GM23338 (cell line): ENCODE results near the gene MPRIP. TPM values are rescaled to one million over a fixed set of nuclear protein-coding genes. Genes with fewer than 3 reads are reported as not detected.

Source experiments
- ATAC-seq: fragments of 200-7000 bp; cut with Tn5 transposase; 3 replicates; pipeline ENCODE4 v1.9.1; 2020
- DNase-seq: peaks from one replicate; pipeline ENCODE4 v3.0.0-alpha.2; 2015; ENCODE audit warnings: low spot score
- H2AFZ ChIP-seq: fragments of 200-600 bp; sonication (generic); 2 replicates; pipeline ENCODE4 v1.8.0; 2016; ENCODE audit warnings: antibody characterized with exemption, mild to moderate bottlenecking, moderate library complexity
- H3F3A ChIP-seq: fragments of 200-600 bp; sonication (generic); replicated peaks from 2 replicates; pipeline ENCODE4 v1.8.0; 2017; ENCODE audit warnings: antibody characterized with exemption, mixed run types, low read depth
- H3K27ac ChIP-seq: fragments of 200-600 bp; sonication (generic); 2 replicates; pipeline ENCODE4 v1.6.1; 2016; ENCODE audit warnings: low read depth
- H3K27me3 ChIP-seq: fragments of 200-600 bp; sonication (generic); 2 replicates; pipeline ENCODE4 v1.8.0; 2016; ENCODE audit warnings: mild to moderate bottlenecking, mixed run types, moderate library complexity; ENCODE audit not compliant: insufficient read depth
- H3K36me3 ChIP-seq: fragments of 200-600 bp; sonication (generic); 2 replicates; pipeline ENCODE4 v1.8.0; 2016; ENCODE audit warnings: mild to moderate bottlenecking; ENCODE audit not compliant: insufficient read depth
- H3K4me1 ChIP-seq: fragments of 200-600 bp; sonication (generic); 2 replicates; pipeline ENCODE4 v1.8.0; 2016; ENCODE audit warnings: mild to moderate bottlenecking, moderate library complexity; ENCODE audit not compliant: insufficient read depth
- H3K4me2 ChIP-seq: fragments of 200-600 bp; sonication (generic); 2 replicates; pipeline ENCODE4 v1.7.1; 2017; ENCODE audit warnings: mixed run types
- H3K4me3 ChIP-seq: fragments of 200-600 bp; sonication (generic); 2 replicates; pipeline ENCODE4 v1.6.1; 2016; ENCODE audit warnings: mixed run types
- H3K79me2 ChIP-seq: fragments of 200-600 bp; sonication (generic); replicated peaks from 2 replicates; pipeline ENCODE4 v1.8.0; 2017; ENCODE audit warnings: mild to moderate bottlenecking; ENCODE audit not compliant: insufficient read depth
- H3K9me2 ChIP-seq: fragments of 200-600 bp; sonication (generic); 2 replicates; pipeline ENCODE4 v1.8.0; 2017; ENCODE audit not compliant: insufficient read depth
- H4K20me1 ChIP-seq: fragments of 200-600 bp; sonication (generic); replicated peaks from 2 replicates; pipeline ENCODE4 v1.8.0; 2017; ENCODE audit warnings: mild to moderate bottlenecking; ENCODE audit not compliant: insufficient read depth
- H3K27ac Mint-ChIP-seq: 2 replicates; pipeline ENCODE4 v1.8.0; 2020; ENCODE audit warnings: inconsistent platforms, mild to moderate bottlenecking, moderate library complexity, mixed read lengths
- H3K27me3 Mint-ChIP-seq: 3 replicates; pipeline ENCODE4 v1.8.0; 2022; ENCODE audit warnings: low read depth, mild to moderate bottlenecking, moderate library complexity, mixed read lengths, inconsistent platforms; ENCODE audit not compliant: insufficient read depth, poor library complexity
- H3K36me3 Mint-ChIP-seq: 3 replicates; pipeline ENCODE4 v1.8.0; 2021; ENCODE audit warnings: low read depth, mild to moderate bottlenecking, inconsistent platforms, moderate library complexity, mixed read lengths
- H3K4me1 Mint-ChIP-seq: 3 replicates; pipeline ENCODE4 v1.8.0; 2020; ENCODE audit warnings: mild to moderate bottlenecking, inconsistent platforms, mixed read lengths
- H3K4me3 Mint-ChIP-seq: 3 replicates; pipeline ENCODE4 v1.8.0; 2021; ENCODE audit warnings: moderate library complexity, mild to moderate bottlenecking, inconsistent platforms, mixed read lengths
- H3K9me3 Mint-ChIP-seq: 3 replicates; pipeline ENCODE4 v1.8.0; 2020; ENCODE audit warnings: moderate library complexity, mild to moderate bottlenecking, inconsistent platforms, mixed read lengths
- CREB1 ChIP-seq: fragments of 250-450 bp; sonication (Bioruptor Pico); IDR thresholded peaks from 2 replicates; pipeline ENCODE4 v1.5.0; 2020; ENCODE audit warnings: low read depth, mild to moderate bottlenecking, moderate library complexity
- EZH2 ChIP-seq: fragments of 200-600 bp; sonication (generic); IDR thresholded peaks from one replicate; pipeline ENCODE4 v1.8.0; 2017; ENCODE audit warnings: antibody characterized with exemption, mild to moderate bottlenecking, low read depth; ENCODE audit not compliant: unreplicated experiment
- EZH2phosphoT487 ChIP-seq: fragments of 200-600 bp; sonication (generic); IDR thresholded peaks from one replicate; pipeline ENCODE4 v1.8.1; 2018; ENCODE audit warnings: antibody characterized with exemption; ENCODE audit not compliant: unreplicated experiment
- JUNB ChIP-seq: IDR thresholded peaks from one replicate; pipeline ENCODE4 v1.6.1; 2016; ENCODE audit warnings: antibody characterized with exemption; ENCODE audit not compliant: unreplicated experiment
- POLR2AphosphoS5 ChIP-seq: IDR thresholded peaks from 2 replicates; pipeline ENCODE4 v1.6.1; 2016; ENCODE audit warnings: antibody characterized with exemption, low read depth
- STAT1 ChIP-seq: IDR thresholded peaks from one replicate; pipeline ENCODE4 v1.6.1; 2016; ENCODE audit warnings: antibody characterized with exemption; ENCODE audit not compliant: unreplicated experiment
- ZNF114 ChIP-seq: fragments of 250-450 bp; sonication (Bioruptor Pico); IDR thresholded peaks from 2 replicates; pipeline ENCODE4 v1.5.0; 2020; ENCODE audit warnings: mild to moderate bottlenecking, moderate library complexity
- polyA plus RNA-seq: library from polyadenylated mRNA; unstranded; fragments of >200 nt; fragmentation: Nextera tagmentation; extraction: Ambion mirVana; gene quantifications from 2 replicates; pipeline ENCODE4 v1.2.1, GENCODE V29; 2016
- total RNA-seq: library from RNA; depleted of rRNA; stranded (reverse); fragments of >200 nt; shearing (Covaris generic); gene quantifications from 2 replicates; pipeline ENCODE4 v1.2.3, GENCODE V29; 2014
- TF ChIP-seq, protein P1 (sequence below): fragments of 250-450 bp; sonication (Bioruptor Pico); IDR thresholded peaks from 2 replicates; pipeline ENCODE4 v1.5.0; 2020; ENCODE audit warnings: mild to moderate bottlenecking, moderate library complexity
- TF ChIP-seq, protein P2 (sequence below): IDR thresholded peaks from 2 replicates; pipeline ENCODE4 v1.6.1; 2016; ENCODE audit warnings: antibody characterized with exemption
- TF ChIP-seq, protein P3 (sequence below), 2 experiments: fragments of 200-600 bp in 1 of 2; sonication (generic) in 1 of 2; conservative IDR thresholded peaks; 2 replicates each; pipeline versions ENCODE4 v1.5.1 to v1.6.1; 2016 to 2017; ENCODE audit warnings: antibody characterized with exemption in 2 of 2, low read depth in 2 of 2, mild to moderate bottlenecking in 2 of 2, moderate library complexity in 1 of 2

The MPRIP gene
- total and polyA plus RNA-seq, 2 experiments from 2014 or later, result 39.3 to 113 TPM

DNA sequence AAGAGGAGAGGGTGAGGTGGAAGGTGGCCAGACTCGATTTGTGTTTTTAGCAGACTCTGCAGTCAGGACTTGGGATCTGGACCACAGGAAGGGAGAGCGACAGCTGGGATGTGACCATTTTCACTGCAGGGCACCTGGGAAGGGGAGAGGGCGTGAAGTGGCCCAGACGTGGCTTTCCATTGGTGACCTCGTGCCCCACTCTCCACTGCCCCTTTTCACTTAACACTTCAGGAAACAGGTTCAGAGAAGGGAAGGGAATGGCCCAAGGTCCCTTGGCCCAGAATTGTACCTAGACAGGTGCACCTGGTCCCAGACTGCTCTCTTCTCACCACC, 22.9 kb upstream of the MPRIP start (continued):
- TF ChIP-seq, protein P1, sequence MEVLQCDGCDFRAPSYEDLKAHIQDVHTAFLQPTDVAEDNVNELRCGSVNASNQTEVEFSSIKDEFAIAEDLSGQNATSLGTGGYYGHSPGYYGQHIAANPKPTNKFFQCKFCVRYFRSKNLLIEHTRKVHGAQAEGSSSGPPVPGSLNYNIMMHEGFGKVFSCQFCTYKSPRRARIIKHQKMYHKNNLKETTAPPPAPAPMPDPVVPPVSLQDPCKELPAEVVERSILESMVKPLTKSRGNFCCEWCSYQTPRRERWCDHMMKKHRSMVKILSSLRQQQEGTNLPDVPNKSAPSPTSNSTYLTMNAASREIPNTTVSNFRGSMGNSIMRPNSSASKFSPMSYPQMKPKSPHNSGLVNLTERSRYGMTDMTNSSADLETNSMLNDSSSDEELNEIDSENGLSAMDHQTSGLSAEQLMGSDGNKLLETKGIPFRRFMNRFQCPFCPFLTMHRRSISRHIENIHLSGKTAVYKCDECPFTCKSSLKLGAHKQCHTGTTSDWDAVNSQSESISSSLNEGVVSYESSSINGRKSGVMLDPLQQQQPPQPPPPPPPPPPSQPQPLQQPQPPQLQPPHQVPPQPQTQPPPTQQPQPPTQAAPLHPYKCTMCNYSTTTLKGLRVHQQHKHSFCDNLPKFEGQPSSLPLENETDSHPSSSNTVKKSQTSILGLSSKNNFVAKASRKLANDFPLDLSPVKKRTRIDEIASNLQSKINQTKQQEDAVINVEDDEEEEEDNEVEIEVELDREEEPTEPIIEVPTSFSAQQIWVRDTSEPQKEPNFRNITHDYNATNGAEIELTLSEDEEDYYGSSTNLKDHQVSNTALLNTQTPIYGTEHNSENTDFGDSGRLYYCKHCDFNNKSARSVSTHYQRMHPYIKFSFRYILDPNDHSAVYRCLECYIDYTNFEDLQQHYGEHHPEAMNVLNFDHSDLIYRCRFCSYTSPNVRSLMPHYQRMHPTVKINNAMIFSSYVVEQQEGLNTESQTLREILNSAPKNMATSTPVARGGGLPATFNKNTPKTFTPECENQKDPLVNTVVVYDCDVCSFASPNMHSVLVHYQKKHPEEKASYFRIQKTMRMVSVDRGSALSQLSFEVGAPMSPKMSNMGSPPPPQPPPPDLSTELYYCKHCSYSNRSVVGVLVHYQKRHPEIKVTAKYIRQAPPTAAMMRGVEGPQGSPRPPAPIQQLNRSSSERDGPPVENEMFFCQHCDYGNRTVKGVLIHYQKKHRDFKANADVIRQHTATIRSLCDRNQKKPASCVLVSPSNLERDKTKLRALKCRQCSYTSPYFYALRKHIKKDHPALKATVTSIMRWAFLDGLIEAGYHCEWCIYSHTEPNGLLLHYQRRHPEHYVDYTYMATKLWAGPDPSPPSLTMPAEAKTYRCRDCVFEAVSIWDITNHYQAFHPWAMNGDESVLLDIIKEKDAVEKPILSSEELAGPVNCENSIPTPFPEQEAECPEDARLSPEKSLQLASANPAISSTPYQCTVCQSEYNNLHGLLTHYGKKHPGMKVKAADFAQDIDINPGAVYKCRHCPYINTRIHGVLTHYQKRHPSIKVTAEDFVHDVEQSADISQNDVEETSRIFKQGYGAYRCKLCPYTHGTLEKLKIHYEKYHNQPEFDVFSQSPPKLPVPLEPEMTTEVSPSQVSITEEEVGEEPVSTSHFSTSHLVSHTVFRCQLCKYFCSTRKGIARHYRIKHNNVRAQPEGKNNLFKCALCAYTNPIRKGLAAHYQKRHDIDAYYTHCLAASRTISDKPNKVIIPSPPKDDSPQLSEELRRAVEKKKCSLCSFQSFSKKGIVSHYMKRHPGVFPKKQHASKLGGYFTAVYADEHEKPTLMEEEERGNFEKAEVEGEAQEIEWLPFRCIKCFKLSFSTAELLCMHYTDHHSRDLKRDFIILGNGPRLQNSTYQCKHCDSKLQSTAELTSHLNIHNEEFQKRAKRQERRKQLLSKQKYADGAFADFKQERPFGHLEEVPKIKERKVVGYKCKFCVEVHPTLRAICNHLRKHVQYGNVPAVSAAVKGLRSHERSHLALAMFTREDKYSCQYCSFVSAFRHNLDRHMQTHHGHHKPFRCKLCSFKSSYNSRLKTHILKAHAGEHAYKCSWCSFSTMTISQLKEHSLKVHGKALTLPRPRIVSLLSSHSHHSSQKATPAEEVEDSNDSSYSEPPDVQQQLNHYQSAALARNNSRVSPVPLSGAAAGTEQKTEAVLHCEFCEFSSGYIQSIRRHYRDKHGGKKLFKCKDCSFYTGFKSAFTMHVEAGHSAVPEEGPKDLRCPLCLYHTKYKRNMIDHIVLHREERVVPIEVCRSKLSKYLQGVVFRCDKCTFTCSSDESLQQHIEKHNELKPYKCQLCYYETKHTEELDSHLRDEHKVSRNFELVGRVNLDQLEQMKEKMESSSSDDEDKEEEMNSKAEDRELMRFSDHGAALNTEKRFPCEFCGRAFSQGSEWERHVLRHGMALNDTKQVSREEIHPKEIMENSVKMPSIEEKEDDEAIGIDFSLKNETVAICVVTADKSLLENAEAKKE (CRISPR knock-in tag), result no peak
- TF ChIP-seq EZH2phosphoT487 (no peak), ZNF114 (no peak), EZH2 (no peak)
- TF ChIP-seq, protein P2, sequence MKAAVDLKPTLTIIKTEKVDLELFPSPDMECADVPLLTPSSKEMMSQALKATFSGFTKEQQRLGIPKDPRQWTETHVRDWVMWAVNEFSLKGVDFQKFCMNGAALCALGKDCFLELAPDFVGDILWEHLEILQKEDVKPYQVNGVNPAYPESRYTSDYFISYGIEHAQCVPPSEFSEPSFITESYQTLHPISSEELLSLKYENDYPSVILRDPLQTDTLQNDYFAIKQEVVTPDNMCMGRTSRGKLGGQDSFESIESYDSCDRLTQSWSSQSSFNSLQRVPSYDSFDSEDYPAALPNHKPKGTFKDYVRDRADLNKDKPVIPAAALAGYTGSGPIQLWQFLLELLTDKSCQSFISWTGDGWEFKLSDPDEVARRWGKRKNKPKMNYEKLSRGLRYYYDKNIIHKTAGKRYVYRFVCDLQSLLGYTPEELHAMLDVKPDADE, result no peak

DNA sequence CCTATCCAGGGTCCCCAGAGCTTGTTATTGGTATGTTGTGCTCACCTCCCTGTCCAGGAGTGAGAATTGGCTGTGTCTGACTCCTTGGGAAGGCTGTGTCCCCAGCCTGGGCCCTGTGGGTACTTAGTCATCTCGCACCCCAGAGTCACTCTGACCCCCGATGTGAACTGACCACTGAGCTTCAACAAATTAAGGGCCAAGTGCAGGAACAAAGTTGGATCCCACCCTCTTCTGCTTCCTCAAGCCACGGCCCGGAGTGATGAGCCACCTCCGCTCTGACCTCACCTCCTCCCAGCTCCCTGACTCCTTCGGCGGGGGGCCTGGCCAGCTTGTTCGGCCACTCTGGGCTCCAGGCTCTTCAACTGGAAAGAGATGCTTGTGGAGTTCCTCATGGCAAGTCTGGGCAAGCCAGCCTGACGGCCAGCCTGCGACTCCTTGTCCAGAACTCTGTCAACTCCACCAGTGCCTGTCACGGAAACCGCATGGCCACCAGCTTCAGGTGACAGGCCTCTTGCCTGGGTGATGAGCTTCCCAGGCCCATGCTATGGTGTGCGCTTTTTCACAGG, 22.3 kb upstream of the MPRIP start:
- H3K4me2 ChIP-seq, result no peak overlapping the region
- Mint-ChIP-seq H3K9me3 (peaks cover 3% of the 10 kb centered on the region; the same call in 2 of the 3 replicates), H3K27ac (no peak overlapping the region), H3K36me3 (no peaks in the 10 kb centered on the region), H3K27me3 (peaks cover 11% of the 10 kb centered on the region), H3K4me3 (no peak overlapping the region), H3K4me1 (peaks cover 3% of the 10 kb centered on the region; the same call in 1 of the 3 replicates)
- H2AFZ ChIP-seq, result no peak overlapping the region
- no peak for ATAC-seq
- no peaks in the 10 kb centered on the region for H3F3A ChIP-seq
- H3K4me1 ChIP-seq, result no peaks in the 10 kb centered on the region
- no peak for DNase-seq
- no peak overlapping the region for H3K27ac ChIP-seq
- H3K36me3 ChIP-seq, result no peaks in the 10 kb centered on the region
- H4K20me1 ChIP-seq, result no peaks in the 10 kb centered on the region
- TF ChIP-seq ZNF114, result no peak
- TF ChIP-seq, protein P2, result no peak
- no peak for TF ChIP-seq STAT1
- no peak for TF ChIP-seq JUNB
- no peak for TF ChIP-seq EZH2phosphoT487
- TF ChIP-seq POLR2AphosphoS5, result no peak
- TF ChIP-seq EZH2, result no peak
- no peak for TF ChIP-seq CREB1 (CRISPR knock-in tag)
- TF ChIP-seq, protein P3, sequence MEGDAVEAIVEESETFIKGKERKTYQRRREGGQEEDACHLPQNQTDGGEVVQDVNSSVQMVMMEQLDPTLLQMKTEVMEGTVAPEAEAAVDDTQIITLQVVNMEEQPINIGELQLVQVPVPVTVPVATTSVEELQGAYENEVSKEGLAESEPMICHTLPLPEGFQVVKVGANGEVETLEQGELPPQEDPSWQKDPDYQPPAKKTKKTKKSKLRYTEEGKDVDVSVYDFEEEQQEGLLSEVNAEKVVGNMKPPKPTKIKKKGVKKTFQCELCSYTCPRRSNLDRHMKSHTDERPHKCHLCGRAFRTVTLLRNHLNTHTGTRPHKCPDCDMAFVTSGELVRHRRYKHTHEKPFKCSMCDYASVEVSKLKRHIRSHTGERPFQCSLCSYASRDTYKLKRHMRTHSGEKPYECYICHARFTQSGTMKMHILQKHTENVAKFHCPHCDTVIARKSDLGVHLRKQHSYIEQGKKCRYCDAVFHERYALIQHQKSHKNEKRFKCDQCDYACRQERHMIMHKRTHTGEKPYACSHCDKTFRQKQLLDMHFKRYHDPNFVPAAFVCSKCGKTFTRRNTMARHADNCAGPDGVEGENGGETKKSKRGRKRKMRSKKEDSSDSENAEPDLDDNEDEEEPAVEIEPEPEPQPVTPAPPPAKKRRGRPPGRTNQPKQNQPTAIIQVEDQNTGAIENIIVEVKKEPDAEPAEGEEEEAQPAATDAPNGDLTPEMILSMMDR (conservative IDR thresholded peaks at IDR 0.05; ENCODE audit: low read depth in 2 of 2), result no peak
- no peaks in the 10 kb centered on the region for H3K79me2 ChIP-seq
- no peaks in the 10 kb centered on the region for H3K9me2 ChIP-seq
- H3K27me3 ChIP-seq, result no peaks in the 10 kb centered on the region
- H3K4me3 ChIP-seq, result no peak overlapping the region
